ENCODE data around the gene POC1A.

POC1A gene

DNA sequence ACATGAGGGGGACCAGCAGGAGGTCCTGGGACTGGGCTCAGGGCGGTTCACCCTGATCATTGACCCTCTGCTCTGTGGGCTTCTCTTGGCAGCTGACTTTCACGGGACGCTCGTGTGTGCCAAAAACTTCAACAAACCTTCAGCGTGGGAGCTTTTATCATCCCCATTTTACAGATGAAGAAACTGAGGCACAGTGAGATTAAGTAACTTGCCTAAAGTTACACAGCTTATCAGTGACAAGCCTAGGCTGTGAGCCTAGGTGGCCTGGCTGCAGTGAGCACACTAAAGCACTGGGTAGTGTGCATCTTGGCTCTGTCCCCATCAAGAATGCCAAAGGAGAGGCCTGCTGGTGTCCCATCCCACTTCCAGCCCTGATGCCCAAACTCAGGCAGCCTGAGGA is 74.3 kb downstream of the POC1A start:
- DNase-seq (ENCODE audit: low read depth, low spot score) = no peak
- POLR2A ChIA-PET = no interaction called here
- TF ChIP-seq, protein P1, sequence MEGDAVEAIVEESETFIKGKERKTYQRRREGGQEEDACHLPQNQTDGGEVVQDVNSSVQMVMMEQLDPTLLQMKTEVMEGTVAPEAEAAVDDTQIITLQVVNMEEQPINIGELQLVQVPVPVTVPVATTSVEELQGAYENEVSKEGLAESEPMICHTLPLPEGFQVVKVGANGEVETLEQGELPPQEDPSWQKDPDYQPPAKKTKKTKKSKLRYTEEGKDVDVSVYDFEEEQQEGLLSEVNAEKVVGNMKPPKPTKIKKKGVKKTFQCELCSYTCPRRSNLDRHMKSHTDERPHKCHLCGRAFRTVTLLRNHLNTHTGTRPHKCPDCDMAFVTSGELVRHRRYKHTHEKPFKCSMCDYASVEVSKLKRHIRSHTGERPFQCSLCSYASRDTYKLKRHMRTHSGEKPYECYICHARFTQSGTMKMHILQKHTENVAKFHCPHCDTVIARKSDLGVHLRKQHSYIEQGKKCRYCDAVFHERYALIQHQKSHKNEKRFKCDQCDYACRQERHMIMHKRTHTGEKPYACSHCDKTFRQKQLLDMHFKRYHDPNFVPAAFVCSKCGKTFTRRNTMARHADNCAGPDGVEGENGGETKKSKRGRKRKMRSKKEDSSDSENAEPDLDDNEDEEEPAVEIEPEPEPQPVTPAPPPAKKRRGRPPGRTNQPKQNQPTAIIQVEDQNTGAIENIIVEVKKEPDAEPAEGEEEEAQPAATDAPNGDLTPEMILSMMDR (IDR thresholded peaks at IDR 0.05; ENCODE audit: insufficient read depth, low read length, missing control alignments) = no peak
- CTCF ChIA-PET = no interaction called here
- H3K4me3 ChIP-seq (ENCODE audit: low read depth, low read length) = no peak overlapping the region

DNA sequence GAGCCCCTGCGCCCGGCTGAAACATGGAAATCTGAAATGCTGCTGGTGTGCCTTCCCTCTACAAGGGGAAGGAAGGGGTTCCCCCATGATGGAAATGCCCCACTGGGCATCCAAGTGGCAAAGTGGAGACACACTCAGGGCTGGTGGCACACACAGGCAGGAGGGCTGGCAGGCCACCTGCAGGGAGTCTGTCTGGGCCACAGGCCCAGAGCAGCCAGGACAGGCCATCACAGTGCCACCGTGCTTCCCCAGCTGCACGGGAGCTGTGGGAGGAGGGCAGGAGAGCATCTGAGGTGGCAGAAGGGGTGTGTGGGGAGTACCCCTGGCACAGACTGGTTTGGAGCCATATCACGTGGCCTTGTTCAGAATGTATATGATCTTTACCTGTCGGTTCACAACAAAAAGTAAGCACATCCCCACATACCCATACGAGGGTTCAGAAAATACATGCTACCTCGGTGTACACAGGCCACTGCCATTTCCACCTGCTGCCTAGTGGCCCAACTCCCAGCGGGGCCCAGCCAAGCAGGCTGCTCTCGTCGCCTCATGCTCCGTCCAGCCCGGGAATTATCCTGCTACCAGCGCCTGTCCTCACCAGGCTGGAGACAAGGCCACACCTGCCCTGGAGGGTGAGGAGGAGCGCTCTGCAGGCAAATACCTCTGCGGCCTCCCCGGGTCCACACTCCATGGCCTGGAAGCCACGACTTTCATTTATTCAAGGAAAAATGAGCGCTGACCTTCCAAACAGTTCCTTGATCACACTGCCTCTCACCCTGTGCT is 75.3 kb downstream of the POC1A start:
- TF ChIP-seq, protein P1 (IDR thresholded peaks at IDR 0.05; ENCODE audit: insufficient read depth, low read length, missing control alignments) = no peak
- H3K4me3 ChIP-seq (ENCODE audit: low read depth, low read length) = no peak overlapping the region
- ChIA-PET POLR2A (no interaction called here), CTCF (no interaction called here)
- DNase-seq (ENCODE audit: low read depth, low spot score) = no peak

DNA sequence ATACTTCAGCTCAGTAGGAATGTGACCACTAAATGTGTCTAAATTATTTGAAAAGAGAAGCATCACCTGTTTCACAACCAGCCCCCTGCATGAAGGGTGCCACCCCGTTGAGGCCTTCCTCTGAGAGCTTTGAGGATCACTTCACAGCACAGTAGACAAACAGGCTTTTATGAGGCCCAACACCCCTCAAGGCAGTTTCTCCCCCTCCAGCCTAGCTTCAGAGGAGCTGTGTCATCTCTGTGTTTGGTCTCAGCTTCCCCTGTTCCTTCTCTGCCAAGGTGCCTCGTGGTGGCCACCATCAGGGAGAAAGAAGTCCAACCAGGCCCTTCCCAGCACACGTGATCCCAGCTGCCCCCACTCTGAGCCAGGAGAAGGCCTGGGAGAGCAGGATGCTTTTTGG is 76.3 kb downstream of the POC1A start:
- no peak for DNase-seq (ENCODE audit: low read depth, low spot score)
- TF ChIP-seq, protein P1 (IDR thresholded peaks at IDR 0.05; ENCODE audit: insufficient read depth, low read length, missing control alignments) = no peak
- ChIA-PET POLR2A (no interaction called here), CTCF (interaction anchor here (0.7 to 1.0 kb wide), 3 partner anchors 15 to 74 kb away, joined by 3 read pairs; partner anchors contain the start of gene DUSP7)
- no peak overlapping the region for H3K4me3 ChIP-seq (ENCODE audit: low read depth, low read length)

DNA sequence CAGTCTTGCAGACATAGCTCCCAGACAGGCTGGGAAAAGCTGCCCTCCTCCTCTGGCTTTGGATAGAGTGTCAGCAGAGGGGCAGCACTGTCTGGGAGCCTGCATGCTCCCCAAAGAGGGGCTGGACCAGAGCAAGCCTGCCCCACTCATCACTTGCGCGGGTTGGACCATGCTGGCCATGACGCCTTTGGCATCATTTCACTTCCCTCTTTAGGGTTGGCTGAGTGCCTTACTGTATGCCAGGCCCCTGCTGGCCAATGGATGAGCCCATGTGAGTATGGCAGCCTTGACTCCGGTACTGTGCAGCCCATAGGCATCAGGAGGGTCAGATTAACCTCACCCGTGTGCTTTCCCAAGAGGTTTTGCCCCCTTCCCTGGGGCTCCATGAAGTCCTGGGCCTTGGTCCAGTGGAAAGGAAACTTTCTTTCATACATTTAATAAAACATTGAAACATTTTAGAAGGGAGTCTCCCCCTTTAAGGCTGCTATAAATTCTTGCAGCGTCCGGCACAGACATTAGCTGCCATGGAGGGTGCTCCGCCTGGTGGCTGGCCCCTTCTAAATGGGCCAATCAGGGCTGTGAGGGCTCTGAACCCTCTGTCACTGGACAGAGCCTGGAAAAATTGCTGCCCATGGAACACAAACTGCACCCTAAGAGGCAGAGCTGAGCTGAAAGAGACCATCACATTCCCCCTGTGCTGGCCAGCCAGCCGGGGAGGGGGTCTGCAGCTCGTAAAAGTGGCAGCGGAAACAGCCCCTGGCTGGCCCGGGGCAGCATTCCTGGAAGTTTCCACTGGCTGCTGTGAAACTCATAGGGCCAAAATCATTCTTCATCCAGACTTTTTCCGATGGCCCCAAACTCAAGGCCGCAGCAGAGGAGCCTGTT is 77.1 kb downstream of the POC1A start:
- no peak overlapping the region for H3K4me3 ChIP-seq (ENCODE audit: low read depth, low read length)
- POLR2A ChIA-PET = interaction anchor here (0.6 kb wide), 1 partner anchor 142 kb away, joined by 13 read pairs; no protein-coding TSS in a partner anchor
- TF ChIP-seq, protein P1 (IDR thresholded peaks at IDR 0.05; ENCODE audit: insufficient read depth, low read length, missing control alignments) = no peak
- CTCF ChIA-PET = interaction anchor here (0.7 to 1.6 kb wide), 5 partner anchors 10 to 24 kb away, joined by 3 to 4 read pairs (median 3); partner anchors contain the start of gene DUSP7
- DNase-seq (ENCODE audit: low read depth, low spot score) = no peak

DNA sequence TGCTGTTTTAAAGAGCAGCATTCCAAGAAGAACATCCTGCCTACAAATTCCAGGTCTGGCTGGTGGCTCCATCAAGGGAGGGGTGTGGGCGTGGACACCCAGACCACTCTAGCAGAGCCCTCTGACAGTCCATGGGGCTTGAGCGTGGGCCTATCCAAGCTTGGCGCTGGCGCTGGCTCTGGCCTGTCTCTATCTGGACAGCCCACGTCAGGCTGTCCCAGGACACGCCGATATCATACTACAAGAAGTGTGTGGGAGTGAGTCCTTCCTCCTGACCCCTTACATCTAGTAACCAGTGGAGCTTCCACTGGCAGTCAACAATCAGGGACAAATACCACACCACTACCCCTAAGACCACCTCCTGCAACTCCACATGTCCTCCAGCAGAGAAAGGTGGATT is 80.7 kb downstream of the POC1A start:
- no peak for DNase-seq (ENCODE audit: low read depth, low spot score)
- H3K4me3 ChIP-seq (ENCODE audit: low read depth, low read length) = no peak overlapping the region
- ChIA-PET CTCF (interaction anchor here (1.0 kb wide), 1 partner anchor 69 kb away, joined by 3 read pairs; no protein-coding TSS in a partner anchor), POLR2A (no interaction called here)
- TF ChIP-seq, protein P1 (IDR thresholded peaks at IDR 0.05; ENCODE audit: insufficient read depth, low read length, missing control alignments) = no peak

DNA sequence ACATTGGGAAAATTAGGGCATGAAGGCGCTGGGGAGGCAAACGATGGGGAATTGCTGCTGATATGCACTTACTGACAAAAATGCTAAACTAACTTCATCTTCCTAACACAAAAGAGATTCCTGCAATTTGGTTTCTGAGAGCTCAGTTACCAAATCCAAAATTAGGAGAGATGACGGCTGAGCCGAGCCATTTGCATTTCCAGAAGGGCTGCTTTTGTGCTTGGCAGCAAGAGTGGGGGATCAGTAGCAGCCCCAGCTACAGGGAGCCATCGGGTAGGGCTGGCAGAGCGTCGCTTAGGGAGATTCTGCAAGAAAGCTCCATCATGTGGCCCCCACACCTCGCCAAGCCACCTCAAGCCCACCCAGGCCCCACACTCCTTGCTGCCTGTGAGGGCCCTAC is 81.8 kb downstream of the POC1A start:
- ChIA-PET CTCF (interaction anchor here (0.9 to 1.6 kb wide), 5 partner anchors 10 to 68 kb away, joined by 4 to 6 read pairs (median 4); partner anchors contain the start of gene DUSP7), POLR2A (no interaction called here)
- no peak overlapping the region for H3K4me3 ChIP-seq (ENCODE audit: low read depth, low read length)
- TF ChIP-seq, protein P1 (IDR thresholded peaks at IDR 0.05; ENCODE audit: insufficient read depth, low read length, missing control alignments) = no peak
- no peak for DNase-seq (ENCODE audit: low read depth, low spot score)
